Psoas muscle (tissue), 8 donors: ENCODE measurements around the gene PBX2. TPM values are rescaled to one million over a fixed set of nuclear protein-coding genes. Genes with fewer than 3 reads are reported as not detected.

Experiments
- ATAC-seq, 4 donors: fragments of 200-7000 bp; cut with Tn5 transposase; one replicate each; pipeline ENCODE4 v1.9.1; 2020; ENCODE audit warnings: moderate library complexity in 3 of 4, mild to moderate bottlenecking in 2 of 4
- DNase-seq, 2 donors: peaks; one replicate each; pipeline ENCODE4 v3.0.0-alpha.2; 2020
- H3K27ac ChIP-seq: fragments of 200-600 bp; one replicate; pipeline ENCODE4 v1.8.0; 2022
- H3K27me3 ChIP-seq, 3 donors: fragments of 200-600 bp in 1 of 3; one replicate each; pipeline versions ENCODE4 v1.6.1 to v1.8.0; 2013 to 2022; ENCODE audit warnings: low read length in 2 of 3, mild to moderate bottlenecking in 2 of 3, moderate library complexity in 1 of 3; ENCODE audit not compliant: insufficient read depth in 3 of 3
- H3K36me3 ChIP-seq, 2 donors: fragments of 200-600 bp in 1 of 2; one replicate each; pipeline versions ENCODE4 v1.6.1 to v1.8.0; 2013 to 2022; ENCODE audit warnings: low read depth in 1 of 2, mild to moderate bottlenecking in 1 of 2, moderate library complexity in 1 of 2; ENCODE audit not compliant: insufficient read depth in 1 of 2
- H3K4me1 ChIP-seq: fragments of 200-600 bp; one replicate; pipeline ENCODE4 v1.8.0; 2022
- H3K4me3 ChIP-seq: fragments of 200-600 bp; one replicate; pipeline ENCODE4 v1.8.0; 2022; ENCODE audit warnings: mild to moderate bottlenecking
- H3K9me3 ChIP-seq: fragments of 200-600 bp; one replicate; pipeline ENCODE4 v1.8.0; 2022
- WGBS, 3 donors: extraction: QIAGEN DNeasy Blood & Tissue Kit; methylation state at CpG; one replicate each; pipeline versions ENCODE4 v1.1.6 to v1.1.7; 2013; 5-methylcytosine and 5-hydroxymethylcytosine counted together
- intact Hi-C, 2 donors: fragments of 100-400 bp; cut with DNase I; formaldehyde crosslinking; loops; one replicate each; pipeline versions ENCODE4 v1.11.0 to v1.14.2; 2022
- polyA plus RNA-seq, 3 donors: library from polyadenylated mRNA; stranded (reverse); fragments of 200-250 nt; gene quantifications; one replicate each; pipeline ENCODE4 v1.2.3, GENCODE V29; 2013
- total RNA-seq, 4 donors: library from RNA; stranded (reverse); fragmentation: NEBNext Ultra II Directional in 2 of 4; extraction: Animal tissue kit (Norgen Biotek cat#: 25700) in 2 of 4; gene quantifications; one replicate each; pipeline versions ENCODE4 v1.2.1 to v1.2.4, GENCODE V29; 2021 to 2023
- TF ChIP-seq, protein P1 (sequence below): fragments of 200-600 bp; IDR thresholded peaks from one replicate; pipeline ENCODE4 v1.8.0; 2022; ENCODE audit warnings: antibody characterized with exemption
- donor health status: healthy with polysubstance abuse.
- donor health status: DM: no; HTN: no; CAD: no; lungs with moderate emphysema.
- donor health status: Bipolar disorder and iron deficiency.
- donor health status: healthy.
- donor health status: DM: yes; HTN: yes; CAD: no.
- donor health status: DM: no; HTN: no; CAD: no.
- donor health status: DM: no; HTN: no; CAD: no.
- donor health status: DM: yes; HTN: yes; CAD: no.

The PBX2 gene
- total and polyA plus RNA-seq, 7 donors, result 20.4 to 46.7 (median 36.1) TPM

- H3K4me1 ChIP-seq, result no peaks in the 10 kb centered on the region
- DNase-seq, result no peak
- peak in 2 of 4 donors; percentile 18 to 21 for ATAC-seq
- no peaks in the 10 kb centered on the region for H3K9me3 ChIP-seq
- WGBS, 3 donors, result 82 to 87% (median 85%) methylated on average over 30 of the region's 30 CpGs
- H3K36me3 ChIP-seq, result peaks cover 0 to 72% of the 10 kb centered on the region in 2 donors
- no peak overlapping the region for H3K27ac ChIP-seq
- intact Hi-C loops, result no loop called here
- H3K27me3 ChIP-seq, result no peaks in the 10 kb centered on the region
- no peak overlapping the region for H3K4me3 ChIP-seq
- TF ChIP-seq, protein P1, sequence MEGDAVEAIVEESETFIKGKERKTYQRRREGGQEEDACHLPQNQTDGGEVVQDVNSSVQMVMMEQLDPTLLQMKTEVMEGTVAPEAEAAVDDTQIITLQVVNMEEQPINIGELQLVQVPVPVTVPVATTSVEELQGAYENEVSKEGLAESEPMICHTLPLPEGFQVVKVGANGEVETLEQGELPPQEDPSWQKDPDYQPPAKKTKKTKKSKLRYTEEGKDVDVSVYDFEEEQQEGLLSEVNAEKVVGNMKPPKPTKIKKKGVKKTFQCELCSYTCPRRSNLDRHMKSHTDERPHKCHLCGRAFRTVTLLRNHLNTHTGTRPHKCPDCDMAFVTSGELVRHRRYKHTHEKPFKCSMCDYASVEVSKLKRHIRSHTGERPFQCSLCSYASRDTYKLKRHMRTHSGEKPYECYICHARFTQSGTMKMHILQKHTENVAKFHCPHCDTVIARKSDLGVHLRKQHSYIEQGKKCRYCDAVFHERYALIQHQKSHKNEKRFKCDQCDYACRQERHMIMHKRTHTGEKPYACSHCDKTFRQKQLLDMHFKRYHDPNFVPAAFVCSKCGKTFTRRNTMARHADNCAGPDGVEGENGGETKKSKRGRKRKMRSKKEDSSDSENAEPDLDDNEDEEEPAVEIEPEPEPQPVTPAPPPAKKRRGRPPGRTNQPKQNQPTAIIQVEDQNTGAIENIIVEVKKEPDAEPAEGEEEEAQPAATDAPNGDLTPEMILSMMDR, result no peak
Observed at GRCh38 chr6:32166411-32167061, 23.5 kb downstream of the PBX2 start.

DNA sequence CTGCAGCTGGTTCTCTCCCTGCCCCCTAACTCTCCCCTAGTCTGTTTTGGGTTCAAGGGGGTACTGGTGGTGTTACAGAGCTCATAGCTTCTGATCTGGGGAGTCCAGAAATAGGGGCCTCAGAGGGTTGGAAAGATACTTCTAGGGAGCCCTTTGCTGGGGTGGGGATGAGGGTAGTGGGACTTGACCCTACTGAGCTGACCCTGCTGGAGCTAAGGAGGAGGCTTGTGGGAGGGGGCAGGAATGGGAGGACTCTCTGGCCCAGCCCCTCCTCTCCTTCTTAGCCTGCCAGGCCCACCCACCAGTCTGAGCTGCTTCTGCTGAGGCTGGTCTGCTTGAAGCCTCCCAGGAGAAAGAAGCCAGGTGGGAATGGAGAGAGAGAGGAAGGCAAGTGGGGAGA, 25.7 kb downstream of the PBX2 start, which contains the start of gene EGFL8:
Gene EGFL8 (plus strand): TSS at position 301 of the 400 bp plus-strand sequence. CDS start 1,571 bp downstream, outside the sequence.
- no peak within 1 kb of the TSS for H3K27ac ChIP-seq

DNA sequence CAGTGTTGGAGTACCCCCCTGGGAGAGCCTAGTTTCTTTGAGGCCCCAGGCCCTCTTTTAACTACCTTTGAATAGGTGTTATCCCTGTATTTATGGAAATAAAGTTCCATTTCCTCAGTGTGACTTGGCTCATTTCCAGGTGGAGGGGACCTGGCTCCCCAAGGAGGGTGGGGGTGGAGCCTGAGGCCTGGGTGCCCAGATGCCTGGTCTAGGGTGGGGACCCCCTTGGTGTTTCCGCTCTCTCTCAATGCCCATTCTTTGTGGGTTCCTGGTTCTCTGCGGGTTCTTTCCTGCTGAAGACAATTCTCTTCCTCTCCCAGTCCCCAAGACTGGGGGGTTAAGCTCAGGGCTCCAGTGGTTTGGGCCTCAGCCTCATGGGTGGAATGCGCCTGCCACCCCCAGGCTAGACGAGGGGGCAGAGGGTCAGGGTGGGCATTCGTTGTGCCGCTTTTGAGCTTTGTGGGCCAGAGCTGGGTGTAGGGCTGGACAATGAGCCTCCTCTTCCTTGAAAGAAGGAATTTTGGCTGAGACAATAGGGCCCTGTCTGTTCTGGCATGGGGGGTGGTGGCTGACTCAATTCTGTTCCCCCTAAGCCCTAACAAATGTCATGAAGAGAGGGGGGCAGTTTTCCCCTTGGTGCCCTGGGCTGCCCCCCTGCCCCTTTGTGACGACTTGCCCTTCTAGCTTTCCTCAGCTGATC, 26.3 kb downstream of the PBX2 start:
- H3K4me1 ChIP-seq, result no peaks in the 10 kb centered on the region
- H3K27ac ChIP-seq, result no peak overlapping the region
- H3K36me3 ChIP-seq, result peaks cover 0 to 69% of the 10 kb centered on the region in 2 donors
- WGBS, 3 donors, result 79 to 82% (median 80%) methylated on average over 7 of the region's 7 CpGs
- H3K9me3 ChIP-seq, result no peaks in the 10 kb centered on the region
- TF ChIP-seq, protein P1, result no peak
- H3K4me3 ChIP-seq, result no peak overlapping the region
- no peaks in the 10 kb centered on the region for H3K27me3 ChIP-seq
- intact Hi-C loops, result no loop called here
- ATAC-seq (peak in 1 of 4 donors; percentile 27), DNase-seq (no peak)

More for the DNA sequence above, 25.7 kb downstream of the PBX2 start, which contains the start of gene EGFL8:
- no peaks in the 10 kb centered on the region for H3K9me3 ChIP-seq
- H3K4me1 ChIP-seq, result no peaks in the 10 kb centered on the region
- TF ChIP-seq, protein P1, result no peak
- ATAC-seq (no peak), DNase-seq (no peak)
- no peak within 1 kb of the TSS for H3K4me3 ChIP-seq
- no peaks in the 10 kb centered on the region for H3K27me3 ChIP-seq
- intact Hi-C loops, result no loop called here
- peaks cover 0 to 70% of the 10 kb centered on the region in 2 donors for H3K36me3 ChIP-seq

DNA sequence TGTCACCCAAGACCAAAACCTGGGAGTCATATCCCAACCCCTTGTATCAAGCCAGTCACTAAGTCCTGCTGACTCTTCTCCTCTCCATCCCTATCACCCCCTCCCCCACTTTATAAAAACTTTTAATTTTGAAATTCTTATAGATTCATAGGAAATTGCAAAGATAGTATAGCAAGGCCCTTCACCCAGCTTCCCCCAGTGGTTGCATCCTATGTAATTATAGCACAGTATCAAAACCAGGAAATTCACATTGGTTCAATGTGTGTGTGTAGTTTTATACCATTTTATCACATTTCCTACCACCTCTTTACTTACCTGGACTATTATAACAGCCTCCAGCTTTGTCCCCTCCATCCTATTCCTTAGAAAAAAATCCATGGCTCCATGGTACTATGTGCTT, 31.9 kb downstream of the PBX2 start:
- TF ChIP-seq, protein P1, result no peak
- Histone ChIP-seq H3K9me3 (no peaks in the 10 kb centered on the region), H3K27me3 (no peaks in the 10 kb centered on the region), H3K4me3 (no peak overlapping the region), H3K4me1 (peaks cover 5% of the 10 kb centered on the region), H3K36me3 (peaks cover 8 to 68% of the 10 kb centered on the region in 2 donors), H3K27ac (no peak overlapping the region)
- ATAC-seq (no peak), DNase-seq (no peak)
- intact Hi-C loops, result no loop called here
